CMK (cell line): ENCODE results near the gene INF2.
"Not testable (repeated sequence)": the region's sequence is repeated elsewhere in the genome, so short reads cannot be mapped to it uniquely, and the experiment has no call there.

ENCODE experiments used
- DNase-seq: peaks from one replicate; pipeline ENCODE4 v3.0.0-alpha.2; 2010; ENCODE audit warnings: low read depth

INF2 gene

GRCh38 chr14:104734991-104735779 is 45.8 kb downstream of the INF2 start:
- DNase-seq = no peak

DNA sequence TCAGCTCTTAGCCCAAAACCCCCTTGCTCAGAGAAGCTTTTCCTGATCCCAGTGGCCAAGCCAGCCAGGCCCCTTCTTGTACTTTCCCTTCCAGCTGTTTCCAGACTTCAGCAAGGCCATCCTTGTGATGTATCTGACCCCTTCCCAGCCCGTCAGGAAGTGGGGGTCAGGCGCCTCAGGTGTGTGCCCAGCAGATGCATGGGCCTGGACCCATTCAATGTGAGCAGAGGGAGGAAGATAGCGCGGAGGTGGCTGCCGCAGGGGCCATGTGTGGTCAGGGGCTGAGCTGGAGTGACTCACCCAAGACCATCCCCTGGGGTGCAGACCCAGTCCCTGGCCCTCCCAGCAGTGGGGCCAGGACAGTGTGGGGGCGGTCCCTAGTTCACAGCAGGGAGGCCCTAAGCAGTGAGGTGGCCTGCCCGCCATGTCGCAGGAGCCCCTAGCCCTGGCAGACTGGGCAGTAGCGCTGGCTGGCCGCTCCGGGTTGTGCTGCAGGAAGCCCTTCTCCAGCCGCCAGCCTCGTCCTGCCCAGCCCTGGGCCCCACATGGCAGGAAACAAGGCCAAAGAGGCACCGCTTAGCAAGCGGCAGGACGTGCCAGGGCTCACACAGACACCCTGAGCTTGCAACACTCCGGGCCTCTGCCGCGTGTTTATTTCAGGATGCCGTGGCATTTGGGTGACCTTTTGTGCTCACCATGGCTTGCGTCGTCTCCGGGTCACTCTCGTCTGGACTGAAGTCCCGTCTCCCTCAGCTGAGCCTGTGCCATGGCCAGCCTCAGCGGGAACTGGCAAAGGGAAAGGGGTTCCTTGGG is 46.6 kb downstream of the INF2 start:
- no peak for DNase-seq

DNA sequence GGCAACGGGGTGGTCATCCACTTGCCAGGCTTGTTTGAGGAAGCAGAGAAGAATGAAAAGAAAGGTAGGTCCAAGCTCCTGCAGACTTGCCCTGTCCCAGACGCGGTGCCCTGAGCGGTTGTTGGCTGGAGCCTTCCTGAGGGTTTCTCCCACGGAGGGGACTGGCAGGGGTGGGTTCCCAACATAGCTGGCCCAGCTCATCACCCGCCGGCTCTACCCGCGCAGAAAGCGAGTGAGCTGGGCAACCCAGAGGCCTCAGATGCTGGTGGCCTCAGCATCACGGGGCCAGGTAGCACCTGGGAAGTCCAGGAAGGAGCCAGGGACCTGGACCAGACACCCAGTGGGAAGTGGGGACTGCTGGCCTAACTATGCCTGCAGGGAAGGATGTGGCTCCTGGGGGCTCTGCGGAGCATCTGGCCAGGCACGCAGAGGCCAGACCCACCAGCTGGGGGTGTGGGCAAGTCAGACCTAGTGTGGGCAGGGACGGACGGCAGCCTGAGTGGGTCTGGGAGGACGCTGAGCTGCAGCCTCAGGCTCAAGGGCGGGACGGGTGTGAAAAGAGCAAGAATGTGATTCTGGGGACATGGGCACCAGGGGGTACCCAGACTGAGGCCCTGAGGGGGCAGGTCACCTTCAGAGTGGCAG is 49.1 kb downstream of the INF2 start:
- DNase-seq = no peak

GRCh38 chr14:104739026-104739425 is 49.6 kb downstream of the INF2 start:
- DNase-seq = no peak

DNA sequence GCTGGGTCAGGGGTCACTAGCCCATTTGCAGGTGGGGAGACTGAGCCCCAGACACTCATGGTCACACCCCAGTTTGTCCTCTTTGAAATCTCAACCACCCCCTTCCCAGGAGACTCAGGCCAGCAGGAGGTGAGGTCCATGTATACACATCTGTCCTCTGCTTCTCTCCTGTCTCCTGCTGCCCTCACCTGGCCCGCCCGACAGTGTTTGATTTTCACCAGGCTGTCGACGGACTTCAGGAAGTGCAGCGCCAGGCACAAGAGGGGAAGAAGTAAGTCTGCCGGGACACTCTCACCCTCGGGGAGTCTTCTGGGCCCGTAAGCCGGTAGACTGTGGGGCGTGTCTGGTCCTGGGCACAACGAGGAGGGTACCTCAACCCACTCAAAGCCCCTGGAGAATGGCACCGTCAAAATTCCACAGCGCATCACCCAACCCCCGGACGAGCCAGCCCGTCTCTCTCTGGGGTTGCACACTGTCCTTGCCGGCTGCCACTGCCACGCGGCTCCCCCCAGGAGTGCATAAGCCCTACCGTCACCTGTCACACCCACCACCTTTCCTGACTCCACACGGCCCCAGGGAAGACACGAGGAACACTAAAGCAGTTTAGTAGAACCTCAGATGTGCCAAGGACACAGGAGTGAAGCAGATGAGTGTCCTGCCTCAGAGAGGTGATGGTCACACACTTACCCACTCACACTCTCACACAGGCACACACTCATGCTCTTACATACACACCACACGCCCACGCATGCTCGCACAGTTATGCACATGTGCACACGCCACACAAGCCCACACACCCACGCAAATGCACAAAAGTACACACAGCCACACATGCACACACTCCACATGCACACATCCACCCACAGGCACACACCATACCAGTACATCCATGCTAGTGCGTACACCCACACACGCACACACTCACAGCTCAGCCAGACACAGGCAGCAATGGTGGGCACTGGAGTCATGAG is 50.4 kb downstream of the INF2 start:
- no peak for DNase-seq

DNA sequence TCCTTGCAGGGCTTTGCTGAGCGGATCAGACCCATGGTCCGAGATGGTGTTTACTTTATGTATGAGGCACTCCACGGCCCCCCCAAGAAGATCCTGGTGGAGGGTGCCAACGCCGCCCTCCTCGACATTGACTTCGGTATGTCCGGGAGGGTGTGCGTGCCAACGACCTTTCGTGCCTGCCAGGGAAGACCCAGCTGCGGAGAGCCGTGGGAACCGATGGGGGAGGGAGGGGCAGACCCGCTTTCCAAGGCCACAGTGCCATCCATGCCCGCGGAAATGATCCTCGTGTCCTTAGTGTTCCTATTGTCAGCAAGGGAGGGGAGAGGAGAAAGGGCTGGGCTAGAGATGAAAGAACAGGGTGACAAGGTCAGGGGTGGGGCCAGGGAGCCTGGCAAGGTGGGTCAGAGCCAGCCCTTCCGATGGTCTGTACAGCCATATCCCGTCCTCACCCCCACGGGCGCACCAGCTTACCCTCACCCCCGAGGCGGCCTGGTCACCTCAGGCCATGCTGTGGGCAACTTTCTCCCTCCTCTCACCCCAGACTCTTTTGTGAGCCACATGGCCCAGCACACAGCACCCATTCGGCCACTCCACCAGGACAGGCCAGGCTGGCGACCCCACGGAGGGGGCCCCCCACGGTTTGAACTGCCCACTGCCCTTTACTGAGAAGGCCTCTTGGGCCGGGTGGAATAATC is 51.8 kb downstream of the INF2 start:
- no peak for DNase-seq

DNA sequence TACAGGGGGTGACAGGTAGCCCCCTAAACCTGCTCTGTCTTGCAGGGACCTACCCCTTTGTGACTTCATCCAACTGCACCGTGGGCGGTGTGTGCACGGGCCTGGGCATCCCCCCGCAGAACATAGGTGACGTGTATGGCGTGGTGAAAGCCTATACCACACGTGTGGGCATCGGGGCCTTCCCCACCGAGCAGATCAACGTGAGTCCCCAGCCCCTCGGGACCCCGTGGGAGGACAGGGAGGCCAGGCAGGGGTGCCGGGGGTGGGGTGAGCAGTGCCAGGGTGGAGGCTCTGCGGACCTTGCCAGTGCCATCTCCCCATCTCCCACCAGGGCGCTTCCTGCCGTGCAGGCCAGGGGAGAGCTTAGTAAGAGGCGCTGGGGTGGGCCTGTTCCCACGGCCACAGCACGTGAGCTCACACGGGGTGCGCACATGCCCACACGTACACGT is 52.4 kb downstream of the INF2 start:
- DNase-seq = no peak

DNA sequence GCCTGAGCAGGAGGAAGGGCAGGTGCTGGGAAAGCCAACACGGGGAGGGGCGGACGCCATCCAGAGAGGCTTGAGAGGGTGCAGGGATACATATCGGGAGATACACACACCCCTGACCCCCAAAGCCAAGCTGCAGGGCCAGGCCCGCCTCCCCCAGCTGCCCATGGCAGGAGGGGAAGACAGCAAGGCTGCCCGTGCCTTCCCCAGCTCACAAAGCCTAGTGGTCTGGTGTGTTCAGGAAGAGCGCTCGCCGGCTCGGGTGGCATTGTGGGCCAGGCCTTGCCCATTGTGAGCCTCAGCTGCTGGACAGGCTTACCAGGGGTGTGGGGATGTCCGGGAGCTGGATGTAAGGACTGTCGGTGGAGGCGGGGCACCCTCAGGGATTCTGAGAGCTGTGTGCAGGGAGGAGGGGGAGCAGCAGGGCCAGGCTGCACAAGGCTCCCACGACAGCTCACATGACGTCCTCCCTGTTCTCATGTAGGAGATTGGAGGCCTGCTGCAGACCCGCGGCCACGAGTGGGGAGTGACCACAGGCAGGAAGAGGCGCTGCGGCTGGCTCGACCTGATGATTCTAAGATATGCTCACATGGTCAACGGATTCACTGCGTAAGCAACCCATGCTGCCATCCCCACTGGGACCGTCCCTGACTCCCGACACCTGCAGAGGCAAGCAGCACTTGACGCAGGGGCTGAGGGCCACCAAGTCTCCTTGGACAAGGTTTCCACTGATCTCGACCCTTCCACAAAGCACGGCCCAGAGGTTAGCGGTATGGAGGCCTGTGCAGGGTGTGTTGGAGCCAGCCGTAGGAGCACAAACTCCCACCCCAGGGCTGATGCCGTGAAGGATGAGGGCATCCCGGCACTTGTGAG is 53.4 kb downstream of the INF2 start:
- no peak for DNase-seq

DNA sequence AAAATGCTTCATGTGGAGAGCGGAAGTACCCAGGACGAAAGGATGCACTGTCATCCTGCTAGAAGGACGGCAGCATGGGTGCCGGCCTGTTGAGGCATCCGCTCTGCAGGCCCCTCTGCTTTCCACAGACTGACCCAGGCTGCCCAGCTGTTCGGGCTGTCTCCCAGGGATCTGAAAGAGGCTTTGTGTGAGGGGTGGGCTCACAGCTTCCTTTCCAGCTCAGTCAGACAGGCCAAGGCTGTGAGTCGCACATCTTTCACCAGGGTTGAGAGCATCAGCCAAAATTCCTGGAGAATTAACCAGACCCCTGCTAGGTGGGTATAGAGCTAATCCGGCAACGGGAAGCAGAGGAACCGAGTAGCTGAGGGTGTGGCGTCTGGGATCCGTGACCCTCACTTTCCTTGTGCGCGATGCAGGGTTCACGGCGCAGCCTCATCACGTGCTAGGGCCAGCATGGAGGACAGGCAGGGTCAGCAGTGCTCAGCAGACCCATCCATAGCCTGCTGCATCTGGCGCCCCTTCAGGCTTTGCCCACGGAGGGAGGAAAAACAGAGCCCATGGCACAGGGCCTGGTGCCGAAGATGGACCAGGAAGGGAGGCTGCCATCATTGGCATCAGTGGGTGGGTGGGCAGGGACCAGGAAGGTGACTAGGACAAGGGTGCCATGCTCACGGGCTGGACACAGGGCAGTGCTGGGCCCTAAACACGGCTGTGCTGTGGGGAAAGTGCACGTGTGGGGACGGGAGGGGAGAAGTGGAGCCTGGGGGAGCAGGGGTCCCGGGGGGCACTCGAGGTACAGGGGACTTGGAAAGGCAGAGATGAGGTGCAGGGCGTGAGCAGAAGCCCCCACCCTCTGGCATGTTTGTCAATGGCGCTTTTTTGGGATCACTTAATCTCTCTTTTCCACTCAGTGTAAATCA is 54.3 kb downstream of the INF2 start:
- no peak for DNase-seq

DNA sequence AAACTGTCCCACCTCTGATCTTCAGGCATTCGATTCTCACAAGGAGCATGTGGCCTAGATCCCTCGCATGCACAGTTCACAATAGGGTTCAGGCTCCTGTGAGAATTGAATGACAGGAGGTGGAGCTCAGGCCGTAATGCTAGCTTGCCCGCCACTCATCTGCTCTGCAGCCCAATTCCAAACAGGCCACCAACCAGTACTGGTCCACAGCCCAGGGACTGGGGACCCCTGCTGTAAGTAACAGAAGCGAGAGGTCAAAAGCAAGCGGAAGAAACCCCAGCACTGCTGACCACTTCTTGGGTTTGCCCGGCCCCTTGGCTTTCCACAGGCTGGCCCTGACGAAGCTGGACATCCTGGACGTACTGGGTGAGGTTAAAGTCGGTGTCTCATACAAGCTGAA is 55.1 kb downstream of the INF2 start:
- no peak for DNase-seq

DNA sequence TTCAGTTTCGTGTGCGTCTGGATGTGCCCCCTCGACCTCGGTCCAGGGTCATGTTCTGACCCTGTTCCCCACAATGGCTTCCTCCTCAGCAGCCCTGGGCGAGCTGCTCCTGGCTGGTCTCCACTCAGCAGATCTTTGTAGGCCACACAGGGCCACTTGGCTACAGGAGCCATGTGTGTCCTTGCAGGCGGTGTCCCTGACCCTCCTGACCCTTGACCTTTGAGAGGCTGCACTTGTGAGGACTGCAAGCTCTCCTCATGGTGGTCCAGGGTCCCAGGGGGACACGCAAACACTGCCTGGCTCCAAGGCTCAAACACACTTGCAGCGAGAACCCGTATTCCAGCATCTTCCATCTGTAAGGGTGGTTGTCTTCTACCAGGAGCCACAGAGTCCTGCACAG is 56.0 kb downstream of the INF2 start:
- no peak for DNase-seq

- DNase-seq = no peak
Measured at GRCh38 chr14:104746071-104746545, 56.7 kb downstream of the INF2 start.

GRCh38 chr14:104746934-104747481 is 57.6 kb downstream of the INF2 start:
- DNase-seq = no peak

DNA sequence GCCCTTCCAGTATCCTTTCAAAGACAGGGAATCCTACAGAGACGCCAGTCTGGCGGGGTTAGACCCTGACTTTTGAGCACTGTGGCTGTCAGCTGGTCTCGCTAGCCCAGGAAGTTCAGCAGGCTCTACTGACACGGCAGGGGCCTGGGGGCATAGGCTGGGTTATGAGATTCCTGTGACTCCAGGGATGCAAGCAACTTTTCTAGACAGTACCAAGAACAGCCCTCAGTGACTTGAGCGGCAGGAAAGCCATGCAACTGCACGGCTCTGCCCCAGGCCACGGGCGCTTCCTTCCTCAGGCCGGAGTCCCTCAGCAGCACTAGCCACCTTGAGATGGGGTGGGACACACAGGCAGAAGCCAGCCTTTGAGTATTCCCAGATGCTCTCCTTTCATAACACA is 58.5 kb downstream of the INF2 start:
- DNase-seq = no peak

- DNase-seq = no peak
Measured at GRCh38 chr14:104749111-104749649, 59.8 kb downstream of the INF2 start.

GRCh38 chr14:104750056-104750752 is 60.8 kb downstream of the INF2 start:
- DNase-seq = no peak

GRCh38 chr14:104750753-104751057 is 61.3 kb downstream of the INF2 start:
- DNase-seq = not testable (repeated sequence)
